Neural cell (in vitro differentiated cells): Measurements from ENCODE around the gene PMIS2. TPM values are rescaled to one million over a fixed set of nuclear protein-coding genes. Genes with fewer than 3 reads are reported as not detected.

Experiments used
- H2AFZ ChIP-seq: fragments of 200-600, 300-800 bp; sonication (generic), shearing (Covaris generic); 2 replicates; pipeline ENCODE4 v1.6.0; 2014; ENCODE audit warnings: low read depth, mild to moderate bottlenecking, antibody characterized with exemption, low read length, moderate library complexity
- H3F3A ChIP-seq: fragments of 200-600 bp; shearing (Covaris generic); 2 replicates; pipeline ENCODE4 v1.6.1; 2016; ENCODE audit warnings: mild to moderate bottlenecking, moderate library complexity, mixed read lengths, antibody characterized with exemption, low read length; ENCODE audit not compliant: insufficient read depth, poor library complexity, severe bottlenecking
- H3K27ac ChIP-seq: fragments of 200-600, 300-800 bp; sonication (generic), shearing (Covaris generic); 2 replicates; pipeline ENCODE4 v1.5.1; 2014; ENCODE audit warnings: mild to moderate bottlenecking, low read length, moderate library complexity
- H3K27me3 ChIP-seq: fragments of 300-800, 200-600 bp; sonication (generic), shearing (Covaris generic); 2 replicates; pipeline ENCODE4 v1.6.0; 2014; ENCODE audit warnings: mild to moderate bottlenecking, low read depth, low read length, moderate library complexity; ENCODE audit not compliant: insufficient read depth
- H3K36me3 ChIP-seq: fragments of 300-800, 200-600 bp; sonication (generic), shearing (Covaris generic); 2 replicates; pipeline ENCODE4 v1.5.1; 2014; ENCODE audit warnings: mild to moderate bottlenecking, antibody characterized with exemption, low read length, moderate library complexity; ENCODE audit not compliant: insufficient read depth
- H3K4me2 ChIP-seq: fragments of 300-800, 200-600 bp; sonication (generic), shearing (Covaris generic); 2 replicates; pipeline ENCODE4 v1.6.0; 2014; ENCODE audit warnings: mild to moderate bottlenecking, low read length
- H3K4me3 ChIP-seq: fragments of 300-800, 200-600 bp; sonication (generic), shearing (Covaris generic); 2 replicates; pipeline ENCODE4 v1.5.1; 2014; ENCODE audit warnings: mild to moderate bottlenecking, low read length, moderate library complexity
- H3K79me2 ChIP-seq: fragments of 200-600 bp; shearing (Covaris generic); replicated peaks from 2 replicates; pipeline ENCODE4 v1.6.0; 2014; ENCODE audit warnings: mild to moderate bottlenecking, low read length, moderate library complexity; ENCODE audit not compliant: insufficient read depth
- H3K9ac ChIP-seq: fragments of 300-800, 200-600 bp; sonication (generic), shearing (Covaris generic); 2 replicates; pipeline ENCODE4 v1.6.1; 2016; ENCODE audit warnings: mild to moderate bottlenecking, low read length, mixed read lengths
- H3K9me2 ChIP-seq: fragments of 200-600 bp; shearing (Covaris generic); 2 replicates; pipeline ENCODE4 v1.6.1; 2016; ENCODE audit warnings: mild to moderate bottlenecking, low read length, mixed read lengths; ENCODE audit not compliant: insufficient read depth
- H3K9me3 ChIP-seq: fragments of 200-600, 300-800 bp; sonication (generic), shearing (Covaris generic); 2 replicates; pipeline ENCODE4 v1.6.1; 2016; ENCODE audit warnings: mild to moderate bottlenecking, mixed run types, low read length, moderate library complexity, mixed read lengths
- H4K20me1 ChIP-seq: fragments of 200-600 bp; shearing (Covaris generic); 2 replicates; pipeline ENCODE4 v1.6.1; 2016; ENCODE audit warnings: mild to moderate bottlenecking, mixed run types; ENCODE audit not compliant: insufficient read depth
- CTCF ChIP-seq: fragments of 450-650 bp; IDR thresholded peaks from 2 replicates; pipeline ENCODE4 v1.5.1; 2014; ENCODE audit warnings: antibody characterized with exemption, mild to moderate bottlenecking, moderate library complexity; ENCODE audit not compliant: poor library complexity, severe bottlenecking
- EP300 ChIP-seq: fragments of 450-650 bp; conservative IDR thresholded peaks from 2 replicates; pipeline ENCODE4 v1.6.1; 2014; ENCODE audit warnings: antibody characterized with exemption, mild to moderate bottlenecking, moderate library complexity; ENCODE audit not compliant: poor library complexity, severe bottlenecking
- EZH2 ChIP-seq: fragments of 200-600, 300-800 bp; shearing (Covaris generic), sonication (generic); IDR thresholded peaks from 2 replicates; pipeline ENCODE4 v1.6.1; 2014; ENCODE audit warnings: antibody characterized with exemption, low read length, borderline replicate concordance, mild to moderate bottlenecking; ENCODE audit not compliant: insufficient read depth, poor library complexity, severe bottlenecking
- MXI1 ChIP-seq: fragments of 450-650 bp; conservative IDR thresholded peaks from 2 replicates; pipeline ENCODE4 v1.6.1; 2014; ENCODE audit warnings: antibody characterized with exemption, mild to moderate bottlenecking; ENCODE audit not compliant: poor library complexity, severe bottlenecking
- POLR2AphosphoS5 ChIP-seq: IDR thresholded peaks from 2 replicates; pipeline ENCODE4 v1.6.1; 2012
- RAD21 ChIP-seq: fragments of 450-650 bp; conservative IDR thresholded peaks from 2 replicates; pipeline ENCODE4 v1.6.1; 2014; ENCODE audit warnings: antibody characterized with exemption, mild to moderate bottlenecking, moderate library complexity
- REST ChIP-seq: IDR thresholded peaks from 2 replicates; pipeline ENCODE4 v1.6.1; 2012; ENCODE audit warnings: borderline replicate concordance
- SMC3 ChIP-seq: fragments of 450-650 bp; conservative IDR thresholded peaks from 2 replicates; pipeline ENCODE4 v1.6.1; 2014; ENCODE audit warnings: antibody characterized with exemption, mild to moderate bottlenecking, moderate library complexity; ENCODE audit not compliant: poor library complexity
- TAF1 ChIP-seq: IDR thresholded peaks from 2 replicates; pipeline ENCODE4 v1.6.1; 2012; ENCODE audit warnings: low read depth
- polyA plus RNA-seq: library from polyadenylated mRNA; depleted of rRNA; stranded (reverse); fragments of >200 nt; gene quantifications from 2 replicates; pipeline ENCODE4 v1.2.3, GENCODE V29; 2014

The PMIS2 gene
- polyA plus RNA-seq, 1 donor from 2014 or later: not detected

GRCh38 chr19:35554076-35554475 is 31.9 kb upstream of the PMIS2 start:
- no peaks in the 10 kb centered on the region for H3K79me2 ChIP-seq
- H2AFZ ChIP-seq: no peak overlapping the region
- peaks cover 18% of the 10 kb centered on the region for H3K27me3 ChIP-seq
- H3K4me3 ChIP-seq: no peak overlapping the region
- H3K9me3 ChIP-seq: no peaks in the 10 kb centered on the region
- H4K20me1 ChIP-seq: no peaks in the 10 kb centered on the region
- no peaks in the 10 kb centered on the region for H3K9me2 ChIP-seq
- TF ChIP-seq CTCF (no peak), POLR2AphosphoS5 (no peak), TAF1 (no peak), EP300 (no peak), REST (no peak), EZH2 (no peak), RAD21 (no peak), SMC3 (no peak), MXI1 (no peak)
- no peak overlapping the region for H3K9ac ChIP-seq
- H3K27ac ChIP-seq: no peak overlapping the region
- H3K4me2 ChIP-seq: no peak overlapping the region
- H3F3A ChIP-seq: no peaks in the 10 kb centered on the region
- H3K36me3 ChIP-seq: no peaks in the 10 kb centered on the region

- no peak overlapping the region for H3K4me3 ChIP-seq
- no peak for TF ChIP-seq MXI1
- TF ChIP-seq POLR2AphosphoS5: no peak
- H3K36me3 ChIP-seq: no peaks in the 10 kb centered on the region
- H3K9me2 ChIP-seq: no peaks in the 10 kb centered on the region
- no peak overlapping the region for H3K27ac ChIP-seq
- no peaks in the 10 kb centered on the region for H3K79me2 ChIP-seq
- no peak overlapping the region for H3K9ac ChIP-seq
- H2AFZ ChIP-seq: no peak overlapping the region
- no peaks in the 10 kb centered on the region for H4K20me1 ChIP-seq
- no peaks in the 10 kb centered on the region for H3K9me3 ChIP-seq
- H3K4me2 ChIP-seq: no peak overlapping the region
- H3F3A ChIP-seq: no peaks in the 10 kb centered on the region
- H3K27me3 ChIP-seq: peaks cover 28% of the 10 kb centered on the region
These were observed 30.5 kb upstream of the PMIS2 start for GRCh38 chr19:35555301-35556005.
